GM20431 (cell line): ENCODE results near the gene SRC.

ENCODE experiments used
- in situ Hi-C: fragments of 300-500 bp; cut with MseI, MboI; formaldehyde crosslinking; loops from one replicate; pipeline ENCODE4 v1.15.0; 2020; ENCODE audit warnings: low sequenced_read_pairs; ENCODE audit not compliant: unreplicated experiment

SRC gene

GRCh38 chr20:37378785-37379598 lies 33.1 kb downstream of the SRC start:
- in situ Hi-C loops, result no loop called here

- in situ Hi-C loops, result loop anchor here (10.0 kb wide), 1 partner anchor 105 kb away; no protein-coding TSS in a partner anchor
Measured at GRCh38 chr20:37379967-37380828, 34.3 kb downstream of the SRC start.

- in situ Hi-C loops, result loop anchor here (10.0 kb wide), 1 partner anchor 106 kb away; no protein-coding TSS in a partner anchor
Measured at GRCh38 chr20:37380864-37381579, 35.1 kb downstream of the SRC start.

GRCh38 chr20:37381621-37382471 lies 35.9 kb downstream of the SRC start:
- in situ Hi-C loops, result loop anchor here (10.0 kb wide), 1 partner anchor 107 kb away; no protein-coding TSS in a partner anchor

GRCh38 chr20:37382482-37383120 lies 36.7 kb downstream of the SRC start:
- in situ Hi-C loops, result loop anchor here (10.0 kb wide), 1 partner anchor 108 kb away; no protein-coding TSS in a partner anchor

GRCh38 chr20:37383229-37383989 lies 37.5 kb downstream of the SRC start:
- in situ Hi-C loops, result loop anchor here (10.0 kb wide), 1 partner anchor 109 kb away; no protein-coding TSS in a partner anchor

GRCh38 chr20:37384683-37385174 lies 38.8 kb downstream of the SRC start:
- in situ Hi-C loops, result loop anchor here (10.0 kb wide), 1 partner anchor 110 kb away; no protein-coding TSS in a partner anchor

- in situ Hi-C loops, result loop anchor here (10.0 kb wide), 1 partner anchor 110 kb away; no protein-coding TSS in a partner anchor
Measured at GRCh38 chr20:37385176-37385575, 39.2 kb downstream of the SRC start.

- in situ Hi-C loops, result loop anchor here (10.0 kb wide), 1 partner anchor 111 kb away; no protein-coding TSS in a partner anchor
Measured at GRCh38 chr20:37385659-37386504, 39.9 kb downstream of the SRC start.

- in situ Hi-C loops, result loop anchor here (10.0 kb wide), 1 partner anchor 112 kb away; no protein-coding TSS in a partner anchor
Measured at GRCh38 chr20:37386505-37387251, 40.7 kb downstream of the SRC start.

- in situ Hi-C loops, result loop anchor here (10.0 kb wide), 1 partner anchor 113 kb away; no protein-coding TSS in a partner anchor
Measured at GRCh38 chr20:37387519-37388269, 41.8 kb downstream of the SRC start.

GRCh38 chr20:37388831-37389230 lies 42.9 kb downstream of the SRC start:
- in situ Hi-C loops, result loop anchor here (10.0 kb wide), 1 partner anchor 114 kb away; no protein-coding TSS in a partner anchor

GRCh38 chr20:37389241-37389747 lies 43.4 kb downstream of the SRC start:
- in situ Hi-C loops, result loop anchor here (10.0 kb wide), 1 partner anchor 114 kb away; no protein-coding TSS in a partner anchor

GRCh38 chr20:37389844-37390275 lies 43.9 kb downstream of the SRC start:
- in situ Hi-C loops, result loop anchor here (10.0 kb wide), 2 partner anchors 115 to 135 kb away; partner anchors contain the start of genes BLCAP and NNAT

GRCh38 chr20:37390503-37390890 lies 44.6 kb downstream of the SRC start:
- in situ Hi-C loops, result loop anchor here (10.0 kb wide), 1 partner anchor 134 kb away; the partner anchor contains the start of genes BLCAP and NNAT
